GM18907 (cell line): ENCODE data around the gene CD40.

Experiments used
- ATAC-seq: cut with Tn5 transposase; IDR thresholded peaks from one replicate; pipeline ENCODE4 v1.9.1; 2021; ENCODE audit warnings: mild to moderate bottlenecking, moderate library complexity; ENCODE audit not compliant: unreplicated experiment

Gene CD40

GRCh38 chr20:46121184-46121930 is 3.2 kb downstream of the CD40 start:
- ATAC-seq = no peak

GRCh38 chr20:46122071-46122470 is 4.0 kb downstream of the CD40 start:
- ATAC-seq = no peak

GRCh38 chr20:46122516-46123481 is 4.7 kb downstream of the CD40 start:
- no peak for ATAC-seq

- ATAC-seq = no peak
These were observed 5.5 kb downstream of the CD40 start for GRCh38 chr20:46123482-46124245.

GRCh38 chr20:46126440-46127056 is 8.4 kb downstream of the CD40 start:
- no peak for ATAC-seq

- no peak for ATAC-seq
These were observed 9.4 kb downstream of the CD40 start for GRCh38 chr20:46127396-46128010.

- ATAC-seq = no peak
These were observed 10.4 kb downstream of the CD40 start for GRCh38 chr20:46128310-46129151.

- no peak for ATAC-seq
These were observed 11.9 kb downstream of the CD40 start for GRCh38 chr20:46129955-46130481.

- ATAC-seq = no peak
These were observed 12.4 kb downstream of the CD40 start for GRCh38 chr20:46130534-46130933.

GRCh38 chr20:46131396-46131795 is 13.3 kb downstream of the CD40 start:
- no peak for ATAC-seq

GRCh38 chr20:46132705-46133120 is 14.6 kb downstream of the CD40 start:
- peak; percentile 54 for ATAC-seq

- no peak for ATAC-seq
These were observed 16.0 kb downstream of the CD40 start for GRCh38 chr20:46133886-46134654.

- no peak for ATAC-seq
These were observed 16.6 kb downstream of the CD40 start for GRCh38 chr20:46134716-46135115.

GRCh38 chr20:46135856-46136633 is 17.9 kb downstream of the CD40 start:
- ATAC-seq = no peak

GRCh38 chr20:46137816-46138215 is 19.7 kb downstream of the CD40 start:
- ATAC-seq = no peak

GRCh38 chr20:46139266-46139889 is 21.3 kb downstream of the CD40 start:
- ATAC-seq = no peak

- ATAC-seq = no peak
These were observed 21.9 kb downstream of the CD40 start for GRCh38 chr20:46139908-46140482.
